CD4-positive, alpha-beta T cell treated with Interleukin-12 subunit alpha and Interleukin-12 subunit beta, for 1 hour (primary cell): ENCODE measurements around the gene CYP1B1.
"Not testable (repeated sequence)": the region's sequence is repeated elsewhere in the genome, so short reads cannot be mapped to it uniquely, and the experiment has no call there.

ENCODE experiments used
- DNase-seq: peaks from one replicate; pipeline ENCODE4 v3.0.0-alpha.2; 2020

The CYP1B1 gene

DNA sequence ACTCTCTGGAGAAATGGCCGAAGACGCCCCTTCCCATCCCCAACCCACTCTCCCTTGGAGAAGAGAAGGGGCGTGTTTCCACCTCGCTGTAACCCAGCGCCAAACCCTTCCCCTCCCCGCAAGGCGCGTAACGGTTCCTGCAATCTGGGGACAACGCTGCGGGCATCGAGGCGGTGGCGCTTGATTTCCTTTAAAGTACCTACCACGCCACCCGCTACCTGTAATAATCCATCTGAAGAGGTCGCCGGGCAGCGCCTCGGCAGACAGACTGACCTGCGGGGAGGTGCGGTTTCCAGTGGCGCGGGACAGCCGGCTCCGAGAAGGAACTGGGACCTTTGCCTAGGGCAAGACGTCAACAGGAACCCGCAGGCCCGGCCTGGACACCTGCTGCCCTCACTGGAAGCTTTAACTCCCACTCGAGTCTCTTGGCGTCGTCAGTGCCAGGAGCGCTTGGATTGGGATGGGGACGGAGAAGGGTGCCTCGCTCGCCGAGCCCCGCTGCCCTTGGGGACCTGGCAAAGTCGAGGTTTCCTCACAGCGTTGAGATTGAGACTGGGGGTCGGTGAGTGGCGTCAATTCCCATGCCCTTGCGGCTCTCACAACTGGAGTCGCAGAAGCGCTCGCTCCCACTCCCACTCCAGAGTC, at the start of gene CYP1B1:
TSS of gene CYP1B1 (minus strand) at position 645 of the 645 bp plus-strand sequence. CDS start 763 bp downstream, outside the sequence.
- DNase-seq: no peak

DNA sequence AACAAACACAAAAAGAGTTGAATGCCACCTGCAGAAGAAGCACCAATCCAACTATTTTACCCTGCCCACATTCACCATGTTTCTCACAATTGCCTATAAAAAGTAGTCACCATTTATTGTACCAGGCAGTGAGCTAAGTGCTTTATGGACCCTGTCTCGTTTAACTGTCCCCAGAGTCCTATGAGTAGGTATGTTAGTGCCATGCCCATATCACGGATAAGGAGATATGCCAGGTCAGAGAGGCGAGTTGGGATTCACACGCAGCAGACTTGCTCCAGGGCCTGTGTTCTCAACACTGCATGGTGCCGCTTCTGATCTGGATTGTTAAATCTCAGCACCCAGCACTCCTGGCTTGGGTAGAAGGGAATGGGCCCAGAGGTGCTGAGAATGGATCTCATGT, 49.1 kb upstream of the CYP1B1 start:
- DNase-seq: no peak

DNA sequence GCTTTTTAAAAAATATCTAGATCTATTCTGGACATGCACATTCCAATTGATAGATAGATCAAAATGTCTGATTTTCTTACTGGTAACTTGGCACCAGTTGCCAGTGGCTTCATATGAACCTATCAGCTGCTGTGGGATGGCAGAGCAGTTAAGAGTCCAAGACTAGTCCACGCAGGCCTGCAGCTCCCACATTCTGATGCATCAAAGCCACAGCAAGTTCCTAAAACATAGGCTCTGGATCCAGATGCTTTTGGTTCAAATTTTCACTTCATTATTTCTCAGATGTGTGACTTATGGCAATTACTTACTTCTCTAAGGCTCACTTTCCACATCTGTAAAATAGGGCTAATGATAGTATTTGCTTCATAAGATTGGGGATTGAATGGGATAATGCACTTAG, 48.0 kb upstream of the CYP1B1 start:
- DNase-seq: no peak

DNA sequence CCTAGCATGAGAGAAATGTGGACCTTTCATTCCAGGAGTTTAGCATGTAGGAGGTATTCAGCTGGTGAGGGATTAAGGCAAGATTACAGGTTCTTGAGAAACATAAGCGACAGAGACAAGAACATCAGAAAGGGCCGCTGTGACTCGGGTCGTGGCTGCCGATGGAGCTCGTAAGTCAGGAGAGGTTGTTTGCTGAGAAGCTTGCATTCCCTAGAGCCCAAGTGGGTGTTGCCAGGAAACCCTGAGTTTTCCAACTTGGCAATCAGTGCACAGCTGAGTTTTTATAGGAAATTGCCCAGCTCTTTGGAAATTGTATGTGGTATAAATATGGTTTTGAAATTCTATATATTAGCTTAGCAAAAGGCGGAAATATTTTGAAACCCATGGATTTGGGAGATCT, 46.4 kb upstream of the CYP1B1 start:
- no peak for DNase-seq

DNA sequence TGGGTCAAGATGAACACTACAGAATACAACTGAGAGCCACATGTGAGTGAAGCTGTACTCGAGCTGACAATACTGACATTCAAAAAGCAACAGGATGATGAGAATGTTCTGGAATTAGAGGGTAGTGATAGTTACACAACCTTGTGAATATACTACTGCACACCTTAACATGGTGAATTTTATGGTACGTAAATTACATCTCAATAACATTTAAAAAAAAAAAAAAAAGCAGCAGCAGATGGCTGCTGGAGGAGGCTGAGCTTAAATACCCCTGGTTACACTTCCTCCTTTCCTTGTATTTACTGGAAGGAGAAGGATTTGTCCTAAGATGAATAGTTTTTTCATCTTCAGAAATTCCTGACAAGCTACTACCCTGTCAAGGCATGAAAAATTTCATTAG, 45.5 kb upstream of the CYP1B1 start:
- DNase-seq: no peak

DNA sequence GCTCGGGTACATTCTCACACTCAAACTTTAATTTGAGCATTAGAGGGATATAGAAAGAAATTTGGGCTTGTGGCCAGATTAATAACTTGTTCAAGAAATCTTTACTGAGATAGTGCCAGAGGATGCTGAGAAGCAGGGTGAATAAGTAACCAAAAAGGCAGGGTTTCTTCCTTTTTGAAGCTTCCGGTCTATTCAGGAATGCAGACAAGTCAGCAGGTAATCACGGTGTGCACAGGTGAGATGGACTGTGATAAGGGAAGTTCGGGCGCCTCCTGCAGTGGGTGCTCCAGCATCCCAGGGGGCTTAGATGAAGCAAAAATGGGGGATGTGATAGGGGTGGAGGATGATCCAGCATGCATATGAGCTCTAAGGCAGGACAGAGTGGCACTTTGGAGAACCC, 44.9 kb upstream of the CYP1B1 start:
- DNase-seq: no peak

DNA sequence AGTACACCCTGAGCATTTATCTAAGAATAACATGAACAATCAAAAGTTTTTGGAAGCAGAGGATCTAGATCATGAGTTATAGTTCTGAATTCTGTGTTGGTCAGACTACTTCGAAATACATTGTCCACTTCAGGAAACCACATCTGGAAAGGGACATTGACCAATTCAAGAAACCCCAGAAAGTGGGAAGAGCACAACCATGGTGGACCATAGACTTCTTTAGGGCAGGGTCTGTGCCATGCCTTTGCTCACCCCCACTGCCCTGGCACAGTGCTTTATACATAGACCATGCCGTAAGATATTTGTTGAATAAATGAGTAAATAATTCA, 44.3 kb upstream of the CYP1B1 start:
- DNase-seq: no peak

DNA sequence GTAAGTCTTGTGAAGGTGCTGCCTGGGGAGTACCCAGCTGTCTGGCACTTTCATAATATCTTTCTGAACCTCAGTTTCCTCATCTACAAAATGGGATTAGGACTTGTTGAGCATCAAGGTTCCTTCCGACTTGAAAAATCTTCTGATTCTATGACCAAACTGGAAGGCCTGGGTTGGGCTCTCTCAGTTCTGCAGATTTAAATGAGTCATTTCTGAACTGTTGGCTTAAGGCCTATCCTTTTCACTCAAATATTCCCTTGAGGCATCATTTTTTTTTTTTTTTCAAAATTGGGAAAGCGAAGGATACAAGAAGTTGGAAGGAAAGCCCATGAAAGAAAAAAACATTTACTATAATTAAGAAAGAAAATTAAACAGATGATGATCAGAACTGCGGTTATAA, 40.8 kb upstream of the CYP1B1 start:
- DNase-seq: no peak

DNA sequence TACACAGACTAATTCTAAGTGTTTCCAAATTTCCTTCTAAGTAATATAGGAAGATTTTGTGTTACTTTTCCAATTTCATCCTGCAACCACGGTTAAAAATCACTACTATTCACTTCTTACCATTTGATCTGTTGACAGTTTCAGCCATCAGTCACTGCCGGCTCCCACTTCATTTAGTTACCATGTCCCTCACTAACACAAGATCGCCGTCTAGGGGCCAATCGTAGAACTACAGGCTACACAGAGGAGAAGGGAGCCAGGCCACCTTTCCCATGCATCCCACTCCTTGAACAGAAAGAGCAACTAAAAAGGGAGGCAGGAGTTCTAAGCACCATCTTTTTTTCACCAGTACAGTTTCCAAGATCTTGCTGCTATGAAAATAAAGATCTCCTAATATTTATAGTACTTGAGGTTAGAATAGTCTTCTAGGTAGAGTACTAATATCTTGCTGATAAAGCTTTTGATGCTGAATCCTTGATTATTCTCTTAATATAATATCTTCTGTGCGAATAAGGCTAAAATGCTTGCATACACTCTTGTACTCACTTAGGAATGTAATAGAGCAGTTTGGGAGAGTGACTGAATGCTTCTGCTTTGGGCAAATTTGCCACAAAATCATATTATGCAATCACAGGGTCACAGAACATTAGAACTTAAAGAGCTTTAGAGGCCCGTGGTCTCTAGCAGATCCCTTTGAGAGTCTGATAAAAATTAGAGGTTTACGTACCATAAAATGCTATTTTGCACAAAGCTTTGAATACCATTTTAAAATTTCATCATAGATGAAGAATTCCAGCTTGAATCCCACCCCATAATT, 39.5 kb upstream of the CYP1B1 start:
- peak; percentile 48 for DNase-seq

DNA sequence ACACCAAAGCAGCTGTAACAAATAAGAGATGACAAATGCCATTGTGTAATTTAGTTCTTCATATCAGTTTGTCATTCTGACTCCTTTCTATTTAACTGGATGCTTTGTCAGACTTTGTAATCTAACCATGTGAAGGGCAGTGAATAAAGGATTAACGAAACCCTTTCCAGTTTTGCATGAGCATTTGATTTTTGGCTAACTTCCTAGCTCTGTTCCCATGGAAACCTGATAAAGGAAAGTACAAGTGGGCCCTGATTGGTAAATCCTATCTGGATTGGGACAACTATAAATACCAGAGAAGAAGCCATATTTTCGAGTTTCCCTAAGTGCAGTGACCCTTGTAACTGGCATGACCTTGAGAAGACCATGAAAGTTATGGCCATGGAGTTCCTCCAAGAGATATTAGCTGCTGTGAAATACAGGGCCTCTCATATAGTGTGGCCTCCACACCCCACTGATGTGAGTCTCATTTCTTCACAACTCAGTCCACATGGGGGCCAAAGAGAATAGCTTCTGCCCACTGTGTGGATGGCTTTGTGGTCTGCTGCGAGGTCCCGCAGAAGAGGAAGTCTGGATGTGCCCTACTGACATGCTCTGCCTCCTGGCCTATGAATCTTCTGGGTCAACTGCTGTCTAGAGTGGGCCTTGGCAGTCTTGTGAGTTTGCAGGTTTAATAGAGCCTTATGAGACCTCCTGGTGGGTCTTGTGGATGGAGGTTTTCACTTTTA, 38.2 kb upstream of the CYP1B1 start:
- no peak for DNase-seq

DNA sequence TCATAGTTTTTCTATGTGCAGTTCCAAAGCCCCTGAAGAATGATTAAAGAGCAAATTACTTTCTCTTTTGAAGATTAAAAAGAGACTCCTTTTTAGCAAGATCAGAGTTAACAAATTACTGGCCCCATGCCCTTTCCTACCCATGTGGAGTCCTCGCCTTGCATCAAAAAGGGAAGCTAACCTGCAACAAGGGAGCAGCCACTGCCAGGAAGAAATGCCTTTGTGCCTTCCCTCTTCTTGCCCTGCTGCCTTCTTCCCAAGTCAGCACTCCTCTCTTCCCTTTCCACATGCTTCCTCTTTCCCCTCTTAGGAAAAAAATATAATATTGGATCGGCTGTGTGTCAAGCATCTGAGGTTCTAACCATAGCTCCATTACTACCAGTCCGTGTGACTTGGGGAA, 37.1 kb upstream of the CYP1B1 start:
- no peak for DNase-seq

DNA sequence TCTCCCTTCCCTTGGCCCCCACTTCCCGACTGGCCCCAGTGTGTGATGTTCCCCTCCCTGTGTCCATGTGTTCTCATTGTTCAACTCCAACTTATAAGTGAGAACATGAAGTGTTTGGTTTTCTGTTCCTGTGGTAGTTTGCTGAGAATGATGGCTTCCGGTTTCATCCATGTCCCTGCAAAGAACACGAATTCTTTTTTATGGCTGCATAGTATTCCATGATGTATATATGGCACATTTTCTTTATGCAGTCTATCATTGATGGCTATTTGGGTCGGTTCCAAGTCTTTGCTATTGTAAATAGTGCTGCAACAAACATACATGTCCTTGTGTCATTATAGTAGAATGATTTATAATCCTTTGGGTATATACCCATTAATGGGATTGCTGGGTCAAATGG, 35.4 kb upstream of the CYP1B1 start:
- DNase-seq: not testable (repeated sequence)

DNA sequence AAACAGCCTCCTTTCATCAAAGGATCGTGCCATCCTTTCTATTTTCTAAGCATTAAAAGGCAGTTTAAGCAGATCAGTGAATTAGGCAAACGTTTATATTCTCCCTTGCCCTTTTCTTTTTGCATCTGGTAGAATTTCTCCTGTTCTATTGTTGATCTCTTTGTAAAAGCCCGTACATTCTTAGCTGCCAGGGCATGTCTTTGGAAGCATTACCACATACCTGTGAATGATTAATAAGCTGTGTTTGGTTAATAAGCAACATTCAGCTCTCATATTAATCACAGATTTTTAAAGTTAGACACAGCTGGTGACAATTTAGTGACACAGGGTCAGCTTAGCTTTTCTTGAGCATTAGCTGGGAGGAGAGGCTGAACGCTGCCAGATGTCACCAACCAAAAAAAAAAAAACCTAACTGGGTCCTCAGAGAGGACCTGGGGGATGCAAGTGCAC, 33.8 kb upstream of the CYP1B1 start:
- DNase-seq: no peak

DNA sequence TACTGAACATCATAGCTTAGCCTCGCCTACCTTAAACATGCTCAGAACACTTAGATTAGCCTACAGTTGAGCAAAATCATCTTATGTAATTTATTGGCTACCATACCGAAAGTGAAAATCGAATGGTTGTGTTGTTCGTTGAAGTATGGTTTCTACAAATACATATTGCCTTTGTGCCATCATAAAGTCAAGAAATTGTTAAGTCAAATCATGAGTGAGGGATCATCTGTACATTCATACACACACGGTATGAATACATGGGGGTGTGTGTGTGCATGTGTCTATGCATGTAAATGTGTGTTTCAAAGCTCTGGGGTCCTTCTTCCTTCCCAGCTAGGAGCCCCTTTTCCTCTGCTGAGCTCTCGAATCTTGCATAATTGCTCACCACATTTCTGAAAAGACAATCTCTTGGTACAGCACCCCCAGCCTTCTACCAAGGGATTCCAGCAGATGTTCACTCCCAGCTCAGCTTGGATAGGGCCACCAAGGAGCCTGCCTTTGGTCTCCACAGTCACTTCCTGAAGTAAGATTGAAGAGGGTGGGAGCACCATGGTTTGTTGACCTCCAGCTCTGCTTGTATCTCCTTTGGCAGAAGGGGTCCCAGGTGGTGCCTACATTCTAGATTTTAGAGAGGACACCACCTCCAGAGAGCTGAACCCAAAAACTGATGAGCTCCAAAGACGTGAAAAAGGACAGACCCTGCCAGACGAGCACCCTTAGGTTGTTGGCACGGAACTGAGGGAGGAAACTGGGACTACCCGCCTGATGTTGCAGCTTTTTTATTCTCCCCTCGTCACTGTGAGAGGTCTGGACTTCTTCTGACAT, 33.2 kb upstream of the CYP1B1 start:
- no peak for DNase-seq

DNA sequence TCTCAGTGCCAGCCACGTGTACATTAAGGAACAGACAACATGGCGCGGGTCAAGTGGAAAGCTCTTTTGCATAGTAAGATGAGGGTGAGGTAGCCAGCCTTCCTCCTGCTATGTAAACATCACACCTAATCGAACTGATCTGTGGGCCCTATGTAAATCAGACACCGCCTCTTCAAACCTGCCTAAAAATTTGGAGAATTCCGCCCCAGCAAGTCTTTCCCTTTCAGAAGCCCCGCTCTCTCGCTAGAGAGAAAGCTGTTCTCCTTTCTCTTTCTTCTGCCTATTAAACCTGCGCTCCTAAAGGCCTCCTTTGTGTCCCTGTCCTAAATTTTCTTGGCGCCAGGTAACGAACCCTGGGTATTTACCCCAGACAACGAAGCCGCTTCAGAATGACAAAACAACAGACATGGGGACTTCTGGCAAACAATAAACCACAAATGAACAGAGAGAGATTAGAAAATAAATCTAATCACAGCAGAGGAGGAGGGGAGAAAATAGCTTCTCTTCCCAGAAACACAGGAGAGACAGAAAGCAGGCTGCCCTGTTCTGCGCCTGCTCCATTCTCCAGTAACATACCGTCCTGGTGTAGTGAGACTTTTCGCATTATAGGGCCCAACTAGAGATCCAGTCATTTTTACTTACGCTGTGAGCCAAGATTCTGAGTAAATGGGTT, 31.9 kb upstream of the CYP1B1 start:
- DNase-seq: no peak

DNA sequence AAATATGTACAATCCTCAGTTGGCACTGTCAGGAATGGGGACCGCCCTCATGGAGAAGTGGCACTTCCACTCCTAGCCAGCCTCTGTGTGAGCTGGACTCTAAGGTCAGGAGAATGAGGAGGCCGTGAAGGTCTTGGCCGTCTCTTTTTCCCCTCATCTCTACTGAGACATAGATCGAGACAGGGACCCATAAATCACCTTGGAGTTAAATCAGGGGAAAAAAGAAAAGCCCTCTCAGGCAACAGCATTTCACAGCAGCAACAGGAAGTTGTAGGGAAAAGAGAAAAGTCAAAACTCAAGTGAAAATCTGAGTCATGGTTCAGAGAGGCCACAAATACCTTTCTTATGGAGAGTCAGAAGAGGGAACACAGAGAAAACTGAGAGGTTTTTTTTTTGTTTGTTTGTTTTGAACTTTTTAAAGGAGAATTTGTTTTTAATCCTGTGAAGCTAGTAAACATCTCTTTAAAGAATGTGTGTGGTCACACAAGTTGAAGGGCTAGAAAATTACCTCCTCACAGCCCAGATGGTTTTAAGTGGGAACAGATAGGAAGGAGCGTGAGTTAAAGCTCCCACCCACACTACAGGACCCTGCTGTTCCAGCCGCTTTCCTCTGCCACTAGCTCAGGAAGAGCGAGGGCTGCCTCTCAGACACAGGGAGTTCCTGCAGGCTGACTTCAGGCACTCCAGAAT, 30.6 kb upstream of the CYP1B1 start:
- DNase-seq: no peak

DNA sequence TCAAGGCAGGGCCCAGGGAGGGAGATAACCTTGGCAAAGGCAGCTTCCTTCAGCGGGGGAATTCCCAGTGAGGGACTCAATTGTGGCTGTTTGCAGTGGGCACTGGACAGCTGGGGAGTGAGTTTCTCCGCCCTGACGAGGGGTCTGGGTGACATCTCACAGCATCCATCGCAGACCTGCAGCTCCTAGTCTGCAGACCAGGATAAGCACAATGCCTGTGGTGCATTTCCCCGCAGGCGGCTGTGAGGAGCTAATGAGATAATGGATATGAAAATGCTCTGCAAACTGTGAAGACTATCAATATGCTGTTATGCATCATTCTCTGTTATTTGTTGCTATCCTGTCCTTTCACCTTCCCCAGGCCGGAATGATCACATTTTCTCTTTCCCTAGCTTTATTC, 30.0 kb upstream of the CYP1B1 start:
- no peak for DNase-seq

DNA sequence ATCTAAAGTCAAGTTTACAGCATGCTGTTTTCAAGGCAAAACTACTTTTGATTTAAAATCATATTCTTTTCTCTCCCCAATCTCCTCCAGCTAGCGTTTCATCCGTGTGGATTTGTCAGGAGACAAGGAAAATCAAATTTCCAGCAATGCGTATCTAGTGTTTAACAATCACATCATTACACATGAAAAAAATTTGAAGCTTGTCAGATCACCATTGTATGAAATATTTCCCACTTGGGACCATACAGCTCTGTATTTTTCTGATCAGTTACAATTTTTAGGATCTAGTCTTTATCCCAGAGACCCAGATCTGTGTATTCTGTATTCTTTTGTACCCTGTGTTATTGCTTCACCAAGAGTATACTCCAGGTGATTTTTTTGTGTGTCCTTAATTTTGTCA, 28.6 kb upstream of the CYP1B1 start:
- no peak for DNase-seq

DNA sequence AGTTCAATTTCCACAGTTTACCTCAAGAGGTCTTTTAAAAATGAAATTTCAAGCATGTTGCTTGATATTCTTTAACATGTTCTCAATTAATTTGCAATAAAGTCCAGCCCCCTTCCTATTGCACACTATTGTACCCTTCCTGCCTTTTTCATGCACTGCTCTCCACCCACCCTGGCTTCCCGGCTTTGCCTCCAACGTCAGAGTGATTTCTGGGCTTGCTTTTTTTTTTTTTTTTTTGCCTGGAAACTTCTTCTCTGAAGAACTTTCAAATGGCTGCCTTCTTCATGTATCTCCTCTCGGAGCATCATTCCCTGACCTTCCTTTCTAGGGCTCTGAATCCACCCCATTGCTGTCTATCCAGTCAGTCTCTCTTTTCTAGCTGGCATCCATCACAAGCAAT, 24.4 kb upstream of the CYP1B1 start:
- DNase-seq: no peak

DNA sequence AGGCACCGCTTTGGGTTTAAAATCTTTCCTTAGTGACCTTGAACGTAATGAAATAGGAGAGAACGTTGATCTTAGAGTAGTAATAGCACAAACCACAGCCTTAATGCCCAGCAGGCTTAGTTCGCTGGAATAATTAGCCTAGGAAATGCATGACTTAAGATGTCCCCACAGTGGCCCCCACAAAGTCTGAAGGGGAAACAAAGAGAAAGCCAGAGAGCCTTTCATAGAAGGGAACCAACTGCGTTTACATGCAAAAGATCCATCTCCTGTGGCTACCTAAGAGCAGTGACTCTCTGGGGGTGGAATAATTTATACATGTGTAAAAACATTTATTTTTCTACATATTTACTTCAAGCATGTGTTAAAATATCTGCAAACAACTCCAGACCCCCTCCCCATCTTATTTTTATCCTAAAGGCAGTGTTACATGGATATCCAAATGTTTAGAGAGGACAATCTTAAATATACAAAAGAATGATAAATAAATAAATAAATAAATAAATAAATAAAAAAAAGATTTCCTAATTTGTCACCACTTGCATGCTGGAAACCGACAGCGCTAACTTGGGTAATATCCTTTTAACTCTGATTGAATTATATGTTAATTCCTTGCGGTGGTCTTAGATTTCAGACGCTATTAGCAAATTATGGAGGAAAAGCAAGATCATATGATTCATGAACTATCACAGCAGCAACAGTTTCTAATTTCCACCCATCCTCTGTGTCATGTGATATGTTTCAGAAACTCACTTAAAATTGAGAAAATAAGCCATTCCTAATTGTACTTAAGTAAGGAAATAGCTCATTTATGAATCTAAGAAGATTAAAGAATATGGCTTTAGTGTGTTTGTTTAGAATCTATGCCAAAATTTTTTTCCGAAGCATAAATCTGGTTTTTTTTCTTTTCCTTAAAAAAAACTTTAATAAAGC, 23.4 kb upstream of the CYP1B1 start:
- DNase-seq: no peak
